SU-DHL-6 (cell line): ENCODE data around the gene TTC23L.

Experiments used
- EZH2phosphoT487 ChIP-seq: fragments of 200-600 bp; sonication (generic), shearing (Covaris generic); conservative IDR thresholded peaks from 2 replicates; pipeline ENCODE4 v1.6.1; 2018; ENCODE audit warnings: mild to moderate bottlenecking, antibody characterized with exemption, low read length, moderate library complexity, mixed read lengths
- TF ChIP-seq, protein P1 (sequence below): fragments of 200-600 bp; sonication (generic); IDR thresholded peaks from one replicate; pipeline ENCODE4 v1.5.1; 2017; ENCODE audit warnings: antibody characterized with exemption, mild to moderate bottlenecking, low read length, moderate library complexity; ENCODE audit not compliant: insufficient read depth, poor library complexity, severe bottlenecking

DNA sequence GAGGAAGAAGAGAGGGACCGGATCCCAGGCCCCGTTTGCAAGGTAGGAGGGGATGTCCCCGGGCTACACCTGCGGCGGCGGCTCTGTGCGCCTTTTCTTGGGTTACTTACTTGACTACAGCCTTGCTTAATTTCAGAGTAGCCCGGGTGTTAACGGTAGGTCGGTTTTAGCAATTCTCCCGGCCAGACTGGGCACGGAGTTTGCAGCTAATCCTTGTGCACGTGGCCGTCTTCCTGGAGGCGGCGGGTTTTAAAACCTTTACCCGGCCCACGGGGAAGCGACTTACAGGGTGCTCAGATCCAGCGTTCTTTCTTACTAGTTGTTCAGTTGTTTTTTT is 76.9 kb downstream of the TTC23L start:
- TF ChIP-seq, protein P1, sequence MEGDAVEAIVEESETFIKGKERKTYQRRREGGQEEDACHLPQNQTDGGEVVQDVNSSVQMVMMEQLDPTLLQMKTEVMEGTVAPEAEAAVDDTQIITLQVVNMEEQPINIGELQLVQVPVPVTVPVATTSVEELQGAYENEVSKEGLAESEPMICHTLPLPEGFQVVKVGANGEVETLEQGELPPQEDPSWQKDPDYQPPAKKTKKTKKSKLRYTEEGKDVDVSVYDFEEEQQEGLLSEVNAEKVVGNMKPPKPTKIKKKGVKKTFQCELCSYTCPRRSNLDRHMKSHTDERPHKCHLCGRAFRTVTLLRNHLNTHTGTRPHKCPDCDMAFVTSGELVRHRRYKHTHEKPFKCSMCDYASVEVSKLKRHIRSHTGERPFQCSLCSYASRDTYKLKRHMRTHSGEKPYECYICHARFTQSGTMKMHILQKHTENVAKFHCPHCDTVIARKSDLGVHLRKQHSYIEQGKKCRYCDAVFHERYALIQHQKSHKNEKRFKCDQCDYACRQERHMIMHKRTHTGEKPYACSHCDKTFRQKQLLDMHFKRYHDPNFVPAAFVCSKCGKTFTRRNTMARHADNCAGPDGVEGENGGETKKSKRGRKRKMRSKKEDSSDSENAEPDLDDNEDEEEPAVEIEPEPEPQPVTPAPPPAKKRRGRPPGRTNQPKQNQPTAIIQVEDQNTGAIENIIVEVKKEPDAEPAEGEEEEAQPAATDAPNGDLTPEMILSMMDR, result no peak
- no peak for TF ChIP-seq EZH2phosphoT487
